ENCODE data around the gene TMEFF2. TPM values are rescaled to one million over a fixed set of nuclear protein-coding genes. Genes with fewer than 3 reads are reported as not detected.

Gene TMEFF2
- total RNA-seq, 6 experiments from 2014 or later, result 0.18 to 0.25 (median 0.22) TPM; not detected in 3

DNA sequence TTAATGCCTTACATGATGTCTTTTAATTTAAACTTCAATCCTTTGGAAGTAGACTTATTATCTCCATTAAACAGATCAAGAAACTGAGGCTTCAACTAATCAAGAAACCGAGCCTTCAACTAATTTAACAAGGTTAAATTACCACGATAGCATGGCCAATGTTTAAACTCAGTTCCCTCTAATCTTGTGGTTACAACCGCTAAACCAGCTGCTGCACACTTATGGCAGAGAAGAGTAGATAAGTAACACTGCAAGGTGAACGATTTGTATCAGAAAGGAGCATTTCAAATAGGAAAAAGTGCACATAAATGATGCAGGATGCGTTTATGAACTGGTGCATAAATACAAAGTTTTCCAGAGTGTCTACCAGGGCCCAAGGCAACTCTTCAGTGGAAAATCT is 203.3 kb downstream of the TMEFF2 start:
- TF ChIP-seq, protein P1, sequence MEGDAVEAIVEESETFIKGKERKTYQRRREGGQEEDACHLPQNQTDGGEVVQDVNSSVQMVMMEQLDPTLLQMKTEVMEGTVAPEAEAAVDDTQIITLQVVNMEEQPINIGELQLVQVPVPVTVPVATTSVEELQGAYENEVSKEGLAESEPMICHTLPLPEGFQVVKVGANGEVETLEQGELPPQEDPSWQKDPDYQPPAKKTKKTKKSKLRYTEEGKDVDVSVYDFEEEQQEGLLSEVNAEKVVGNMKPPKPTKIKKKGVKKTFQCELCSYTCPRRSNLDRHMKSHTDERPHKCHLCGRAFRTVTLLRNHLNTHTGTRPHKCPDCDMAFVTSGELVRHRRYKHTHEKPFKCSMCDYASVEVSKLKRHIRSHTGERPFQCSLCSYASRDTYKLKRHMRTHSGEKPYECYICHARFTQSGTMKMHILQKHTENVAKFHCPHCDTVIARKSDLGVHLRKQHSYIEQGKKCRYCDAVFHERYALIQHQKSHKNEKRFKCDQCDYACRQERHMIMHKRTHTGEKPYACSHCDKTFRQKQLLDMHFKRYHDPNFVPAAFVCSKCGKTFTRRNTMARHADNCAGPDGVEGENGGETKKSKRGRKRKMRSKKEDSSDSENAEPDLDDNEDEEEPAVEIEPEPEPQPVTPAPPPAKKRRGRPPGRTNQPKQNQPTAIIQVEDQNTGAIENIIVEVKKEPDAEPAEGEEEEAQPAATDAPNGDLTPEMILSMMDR (IDR thresholded peaks at IDR 0.05), result no peak
- no peaks in the 10 kb centered on the region for H3K9me3 Mint-ChIP-seq
- H3K27me3 Mint-ChIP-seq (ENCODE audit: insufficient read depth), result no peaks in the 10 kb centered on the region
- no peaks in the 10 kb centered on the region for H3K36me3 Mint-ChIP-seq (ENCODE audit: low read depth)
- H3K4me3 Mint-ChIP-seq, result no peak overlapping the region
- DNase-seq, result no peak
- H3K4me1 Mint-ChIP-seq (ENCODE audit: low read depth), result no peaks in the 10 kb centered on the region
- H3K27ac Mint-ChIP-seq, result no peak overlapping the region

DNA sequence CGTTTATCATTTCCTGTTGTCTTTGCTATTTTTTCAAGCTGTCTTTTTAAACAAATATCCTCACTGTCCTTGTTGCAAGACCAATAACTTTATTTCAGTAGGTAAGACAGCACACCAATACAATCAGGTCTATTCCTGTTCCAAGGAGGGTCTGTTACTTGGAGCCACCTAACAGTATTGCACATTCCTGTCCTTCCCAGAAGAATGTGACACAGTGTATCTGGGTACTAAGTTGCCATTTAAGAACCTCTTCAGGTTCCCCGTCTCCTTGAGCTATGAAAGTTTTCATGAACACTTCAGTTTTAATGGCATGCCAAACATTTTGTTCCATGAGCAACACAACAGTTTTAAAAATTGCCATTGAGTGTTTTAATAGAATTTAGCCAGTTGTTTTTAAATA is 209.0 kb downstream of the TMEFF2 start:
- H3K27me3 Mint-ChIP-seq (ENCODE audit: insufficient read depth), result no peaks in the 10 kb centered on the region
- peaks cover 11% of the 10 kb centered on the region for H3K4me1 Mint-ChIP-seq (ENCODE audit: low read depth)
- no peaks in the 10 kb centered on the region for H3K36me3 Mint-ChIP-seq (ENCODE audit: low read depth)
- TF ChIP-seq, protein P1 (IDR thresholded peaks at IDR 0.05), result no peak
- DNase-seq, result no peak
- H3K27ac Mint-ChIP-seq, result no peak overlapping the region
- no peak overlapping the region for H3K4me3 Mint-ChIP-seq
- H3K9me3 Mint-ChIP-seq, result no peaks in the 10 kb centered on the region

DNA sequence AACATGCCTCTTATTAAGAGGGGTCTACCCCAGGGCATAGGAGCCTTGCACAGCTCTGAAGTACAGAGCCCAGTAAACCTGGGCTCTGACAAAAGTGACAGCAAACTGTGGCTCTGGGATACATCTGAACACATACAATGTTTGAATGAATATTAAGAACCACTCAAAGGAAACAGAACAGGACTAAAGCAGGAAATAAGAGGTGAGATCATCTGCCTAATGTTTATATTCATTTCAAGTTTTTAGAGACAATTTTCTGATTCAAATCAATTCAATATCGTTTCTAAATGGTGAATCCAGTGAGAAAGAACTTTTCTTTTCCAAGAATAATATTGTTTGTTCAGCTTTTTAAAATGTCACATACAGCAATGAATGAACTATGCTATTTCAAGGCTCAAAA is 211.1 kb downstream of the TMEFF2 start:
- Mint-ChIP-seq H3K36me3 (ENCODE audit: low read depth) (no peaks in the 10 kb centered on the region), H3K9me3 (no peaks in the 10 kb centered on the region), H3K27ac (no peak overlapping the region), H3K4me1 (ENCODE audit: low read depth) (peaks cover 11% of the 10 kb centered on the region), H3K4me3 (no peak overlapping the region), H3K27me3 (ENCODE audit: insufficient read depth) (no peaks in the 10 kb centered on the region)
- DNase-seq, result no peak
- TF ChIP-seq, protein P1 (IDR thresholded peaks at IDR 0.05), result no peak

DNA sequence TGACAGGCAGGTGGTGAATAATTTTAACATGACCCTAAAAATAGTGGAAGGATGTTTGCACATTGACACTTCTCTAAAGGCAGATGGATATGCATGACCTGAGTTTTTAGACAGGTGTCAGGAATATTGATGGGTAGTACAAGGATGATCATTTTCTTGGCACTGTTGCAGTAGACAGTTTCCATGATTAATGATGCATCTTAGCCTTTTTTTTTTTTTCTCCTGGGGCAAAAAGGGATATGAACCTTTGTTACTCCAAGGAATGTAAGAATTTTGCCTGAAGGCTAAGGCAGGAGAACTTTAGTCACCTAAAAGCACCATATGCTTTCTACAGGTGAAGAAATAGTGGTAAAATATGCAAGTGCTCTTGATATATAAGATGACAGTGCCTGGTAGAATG is 211.5 kb downstream of the TMEFF2 start:
- Mint-ChIP-seq H3K36me3 (ENCODE audit: low read depth) (no peaks in the 10 kb centered on the region), H3K4me1 (ENCODE audit: low read depth) (peaks cover 13% of the 10 kb centered on the region), H3K4me3 (no peak overlapping the region), H3K9me3 (no peaks in the 10 kb centered on the region), H3K27me3 (ENCODE audit: insufficient read depth) (no peaks in the 10 kb centered on the region), H3K27ac (no peak overlapping the region)
- no peak for DNase-seq
- TF ChIP-seq, protein P1 (IDR thresholded peaks at IDR 0.05), result no peak

DNA sequence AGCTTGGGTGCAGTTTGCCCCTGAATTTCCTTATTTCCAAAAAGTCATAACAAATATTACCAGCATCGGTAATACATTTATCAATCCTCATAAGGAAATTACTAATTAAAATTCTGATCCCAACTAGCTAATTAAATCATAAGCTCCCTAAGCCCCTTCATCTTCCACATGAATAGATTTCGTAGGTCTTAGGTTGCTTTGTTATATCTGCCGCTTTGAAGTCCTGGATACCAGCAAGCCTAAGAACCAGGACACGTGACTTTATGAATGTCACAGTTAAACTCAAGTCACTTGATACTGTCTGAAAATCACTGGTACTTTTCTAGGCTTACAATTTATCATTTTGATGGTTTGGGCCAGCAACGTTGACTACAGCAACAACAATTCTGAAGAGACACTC is 213.0 kb downstream of the TMEFF2 start:
- Mint-ChIP-seq H3K36me3 (ENCODE audit: low read depth) (no peaks in the 10 kb centered on the region), H3K9me3 (no peaks in the 10 kb centered on the region), H3K27me3 (ENCODE audit: insufficient read depth) (no peaks in the 10 kb centered on the region), H3K4me1 (ENCODE audit: low read depth) (peaks cover 28% of the 10 kb centered on the region), H3K4me3 (no peak overlapping the region), H3K27ac (no peak overlapping the region)
- TF ChIP-seq, protein P1 (IDR thresholded peaks at IDR 0.05), result no peak
- DNase-seq, result no peak

DNA sequence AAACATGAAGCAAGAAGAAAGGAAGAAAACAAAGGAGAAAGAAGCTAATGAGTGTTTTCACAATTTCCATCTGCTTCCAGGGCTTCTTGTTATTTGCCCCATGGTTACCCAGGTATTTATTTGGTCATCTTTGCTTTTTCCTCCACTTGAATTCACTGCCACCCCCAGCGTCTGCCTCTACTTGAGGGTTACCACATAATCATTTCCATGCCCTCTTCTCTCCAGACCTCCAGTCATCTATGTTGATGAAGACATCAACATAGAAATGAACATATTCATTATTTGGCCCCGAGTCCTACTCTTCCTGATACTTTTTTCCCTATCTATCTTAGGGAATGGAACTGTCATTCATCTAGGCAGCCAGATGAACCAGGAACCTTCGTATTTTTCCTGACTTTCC is 214.2 kb downstream of the TMEFF2 start:
- no peaks in the 10 kb centered on the region for H3K9me3 Mint-ChIP-seq
- DNase-seq, result no peak

More for the DNA sequence above, 214.2 kb downstream of the TMEFF2 start:
- no peak overlapping the region for H3K4me3 Mint-ChIP-seq
- TF ChIP-seq, protein P1 (IDR thresholded peaks at IDR 0.05), result no peak
- no peak overlapping the region for H3K27ac Mint-ChIP-seq
- no peaks in the 10 kb centered on the region for H3K36me3 Mint-ChIP-seq (ENCODE audit: low read depth)
- peaks cover 39% of the 10 kb centered on the region for H3K4me1 Mint-ChIP-seq (ENCODE audit: low read depth)
- H3K27me3 Mint-ChIP-seq (ENCODE audit: insufficient read depth), result no peaks in the 10 kb centered on the region
